Mucosa of rectum (tissue), 2 donors: ENCODE data around the gene RPS6KB2.
A peak's percentile ranks its signal among the peaks of the same experiment; 100 is the strongest.

Experiments
- H3K27ac ChIP-seq, 2 donors: one replicate each; pipeline ENCODE4 v1.7.0; 2013; ENCODE audit warnings: inconsistent platforms in 2 of 2, low read depth in 2 of 2, low read length in 2 of 2
- H3K27me3 ChIP-seq, 2 donors: one replicate each; pipeline ENCODE4 v1.7.0; 2013; ENCODE audit warnings: low read length in 2 of 2; ENCODE audit not compliant: control insufficient read depth in 2 of 2, insufficient read depth in 2 of 2
- H3K36me3 ChIP-seq, 2 donors: one replicate each; pipeline ENCODE4 v1.7.0; 2013; ENCODE audit warnings: low read length in 2 of 2; ENCODE audit not compliant: control insufficient read depth in 2 of 2, insufficient read depth in 2 of 2
- H3K4me1 ChIP-seq, 2 donors: one replicate each; pipeline ENCODE4 v1.7.0; 2013; ENCODE audit warnings: low read length in 2 of 2, mild to moderate bottlenecking in 1 of 2; ENCODE audit not compliant: control insufficient read depth in 2 of 2, insufficient read depth in 2 of 2
- H3K4me3 ChIP-seq, 2 donors: one replicate each; pipeline ENCODE4 v1.7.0; 2013; ENCODE audit warnings: low read length in 2 of 2
- H3K9ac ChIP-seq, 2 donors: one replicate each; pipeline ENCODE4 v1.7.0; 2013; ENCODE audit warnings: low read length in 2 of 2, low read depth in 1 of 2, mild to moderate bottlenecking in 1 of 2
- H3K9me3 ChIP-seq, 2 donors: one replicate each; pipeline ENCODE4 v1.7.0; 2013; ENCODE audit warnings: low read length in 2 of 2; ENCODE audit not compliant: control insufficient read depth in 2 of 2
- donor health status: healthy.
- donor health status: Normal muscosa, but diverticular disease.

The RPS6KB2 gene

DNA sequence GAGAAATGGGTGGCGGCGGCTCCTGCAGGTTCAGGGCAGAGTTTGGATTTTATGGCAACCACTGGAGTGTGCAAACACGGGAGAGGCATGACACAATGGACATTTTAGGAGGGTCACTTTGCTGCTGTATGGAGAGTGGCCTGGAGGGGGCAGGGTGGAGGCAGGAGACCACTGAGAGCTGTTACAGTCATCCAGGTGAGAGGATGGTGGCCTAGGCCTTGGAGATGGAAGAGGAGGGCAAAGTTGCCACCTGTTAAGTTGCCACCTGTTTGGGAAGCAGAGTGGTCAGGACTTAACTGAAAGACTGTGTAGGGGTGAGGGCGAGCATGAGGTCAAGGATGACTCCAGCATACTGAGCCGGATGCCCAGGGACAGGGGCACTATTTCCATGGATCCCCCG lies 38.8 kb upstream of the RPS6KB2 start:
- H3K9me3 ChIP-seq = no peaks in the 10 kb centered on the region
- peaks cover 0 to 3% of the 10 kb centered on the region in 2 donors for H3K36me3 ChIP-seq
- H3K27me3 ChIP-seq = no peaks in the 10 kb centered on the region
- H3K4me3 ChIP-seq = no peak overlapping the region
- H3K9ac ChIP-seq = peak overlapping the region in 1 of 2 donors; percentile 14
- H3K4me1 ChIP-seq = peaks cover 16 to 21% of the 10 kb centered on the region in 2 donors
- no peak overlapping the region for H3K27ac ChIP-seq

- Histone ChIP-seq H3K9me3 (no peaks in the 10 kb centered on the region), H3K4me1 (peaks cover 16 to 21% of the 10 kb centered on the region in 2 donors), H3K27ac (peak overlapping the region; percentile 86 to 88), H3K9ac (peak overlapping the region; percentile 84 to 92), H3K4me3 (peak overlapping the region; percentile 94 to 98), H3K36me3 (peaks cover 0 to 3% of the 10 kb centered on the region in 2 donors), H3K27me3 (no peaks in the 10 kb centered on the region)
Observed at GRCh38 chr11:67390947-67391303, 37.4 kb upstream of the RPS6KB2 start.

DNA sequence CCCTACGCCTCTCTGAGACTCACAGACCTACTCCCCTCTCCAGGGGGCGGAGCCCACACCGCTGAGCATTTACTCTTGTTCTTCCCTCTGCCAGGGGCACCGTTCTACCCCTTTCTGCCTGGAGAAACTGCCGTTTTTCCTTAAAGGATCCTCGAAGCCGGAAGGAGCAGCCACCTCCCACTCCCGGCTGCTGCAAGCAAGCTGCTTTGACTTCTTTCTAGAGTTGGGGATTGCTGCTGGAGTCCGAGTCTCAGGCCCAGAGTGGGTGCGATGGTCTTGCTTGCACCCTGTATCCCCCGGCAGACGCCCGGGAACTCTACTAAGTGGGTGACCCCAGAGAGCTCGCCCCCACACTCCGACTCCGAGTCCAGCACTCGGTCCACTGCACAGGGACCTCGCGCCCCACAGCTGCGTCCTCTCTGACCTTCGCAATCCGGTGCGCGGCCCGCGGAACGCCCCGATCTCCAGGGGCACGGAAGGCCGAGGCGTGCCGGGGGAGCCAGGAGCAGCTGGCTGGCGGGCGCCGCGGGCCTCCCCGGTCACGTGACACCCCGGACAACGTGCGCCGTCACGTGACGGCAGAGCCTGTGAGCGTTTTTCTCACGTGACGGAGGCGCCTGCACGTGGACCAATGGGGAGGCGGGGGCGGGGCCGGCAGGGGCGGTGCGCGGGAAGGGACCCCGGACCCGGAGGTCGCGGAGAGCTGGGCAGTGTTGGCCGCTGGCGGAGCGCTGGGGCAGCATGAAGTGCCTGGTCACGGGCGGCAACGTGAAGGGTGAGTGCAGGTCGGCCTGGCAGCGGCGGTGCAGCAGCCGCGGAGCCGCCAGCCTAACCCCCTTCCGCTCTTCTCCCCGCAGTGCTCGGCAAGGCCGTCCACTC lies 36.8 kb upstream of the RPS6KB2 start, which contains the start of gene RAD9A:
TSS of gene RAD9A (plus strand) at position 683 of the 879 bp plus-strand sequence. CDS start at position 742, 59 bp downstream.
- H3K4me3 ChIP-seq = peak within 1 kb of the TSS; percentile 94 to 98
- peaks cover 0 to 3% of the 10 kb centered on the region in 2 donors for H3K36me3 ChIP-seq
- no peaks in the 10 kb centered on the region for H3K9me3 ChIP-seq
- H3K9ac ChIP-seq = peak within 1 kb of the TSS; percentile 84 to 92
- H3K4me1 ChIP-seq = peaks cover 16 to 21% of the 10 kb centered on the region in 2 donors
- no peaks in the 10 kb centered on the region for H3K27me3 ChIP-seq
- H3K27ac ChIP-seq = peak within 1 kb of the TSS; percentile 86 to 88

DNA sequence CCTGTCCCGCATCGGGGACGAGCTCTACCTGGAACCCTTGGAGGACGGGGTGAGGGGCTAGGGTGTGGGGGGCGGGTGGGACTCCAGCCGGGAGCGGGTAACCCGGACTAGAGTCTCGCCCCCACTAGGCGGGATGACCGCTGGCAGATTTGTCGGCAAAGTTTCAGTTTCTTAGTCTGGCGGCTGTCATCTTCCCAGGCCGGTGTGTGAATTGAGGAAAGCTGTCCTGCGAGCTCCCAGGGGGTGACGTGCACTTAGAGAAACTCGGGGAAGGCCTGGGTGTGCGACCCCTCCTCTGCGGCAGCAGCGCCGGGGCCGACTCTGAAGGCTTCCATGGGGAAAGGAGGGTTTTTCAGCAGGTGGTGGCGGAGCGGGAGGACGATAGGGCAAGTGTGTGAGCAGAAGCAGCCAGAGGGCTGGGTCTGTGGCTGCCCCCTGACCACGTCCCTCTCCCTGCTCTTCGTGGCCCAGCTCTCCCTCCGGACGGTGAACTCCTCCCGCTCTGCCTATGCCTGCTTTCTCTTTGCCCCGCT lies 36.0 kb upstream of the RPS6KB2 start:
- H3K27me3 ChIP-seq = no peaks in the 10 kb centered on the region
- peaks cover 17 to 21% of the 10 kb centered on the region in 2 donors for H3K4me1 ChIP-seq
- peak overlapping the region; percentile 58 to 88 for H3K27ac ChIP-seq
- peak overlapping the region; percentile 82 to 98 for H3K4me3 ChIP-seq
- H3K9me3 ChIP-seq = no peaks in the 10 kb centered on the region
- peaks cover under 1 to 3% of the 10 kb centered on the region in 2 donors for H3K36me3 ChIP-seq
- peak overlapping the region; percentile 70 for H3K9ac ChIP-seq

DNA sequence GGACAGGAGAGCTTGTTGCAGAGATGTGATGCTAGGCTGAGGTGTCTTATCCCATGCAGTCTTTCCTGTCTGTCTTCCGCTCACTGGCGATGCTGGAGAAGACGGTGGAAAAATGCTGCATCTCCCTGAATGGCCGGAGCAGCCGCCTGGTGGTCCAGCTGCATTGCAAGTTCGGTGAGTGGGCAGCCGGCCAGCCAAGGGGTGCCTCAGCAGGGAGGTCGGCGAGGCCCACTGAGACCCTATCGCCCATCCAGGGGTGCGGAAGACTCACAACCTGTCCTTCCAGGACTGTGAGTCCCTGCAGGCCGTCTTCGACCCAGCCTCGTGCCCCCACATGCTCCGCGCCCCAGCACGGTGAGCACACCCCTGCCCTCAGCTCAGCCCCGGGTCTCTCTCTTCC lies 34.9 kb upstream of the RPS6KB2 start:
- Histone ChIP-seq H3K27me3 (no peaks in the 10 kb centered on the region), H3K4me1 (peaks cover 19 to 21% of the 10 kb centered on the region in 2 donors), H3K4me3 (no peak overlapping the region), H3K9ac (no peak overlapping the region), H3K36me3 (peaks cover 13 to 15% of the 10 kb centered on the region in 2 donors), H3K9me3 (no peaks in the 10 kb centered on the region), H3K27ac (no peak overlapping the region)

- Histone ChIP-seq H3K4me3 (no peak overlapping the region), H3K27ac (no peak overlapping the region), H3K27me3 (no peaks in the 10 kb centered on the region), H3K9me3 (no peaks in the 10 kb centered on the region), H3K9ac (no peak overlapping the region), H3K36me3 (peaks cover 18 to 20% of the 10 kb centered on the region in 2 donors), H3K4me1 (peaks cover 19 to 21% of the 10 kb centered on the region in 2 donors)
Observed at GRCh38 chr11:67393990-67394389, 34.3 kb upstream of the RPS6KB2 start.

DNA sequence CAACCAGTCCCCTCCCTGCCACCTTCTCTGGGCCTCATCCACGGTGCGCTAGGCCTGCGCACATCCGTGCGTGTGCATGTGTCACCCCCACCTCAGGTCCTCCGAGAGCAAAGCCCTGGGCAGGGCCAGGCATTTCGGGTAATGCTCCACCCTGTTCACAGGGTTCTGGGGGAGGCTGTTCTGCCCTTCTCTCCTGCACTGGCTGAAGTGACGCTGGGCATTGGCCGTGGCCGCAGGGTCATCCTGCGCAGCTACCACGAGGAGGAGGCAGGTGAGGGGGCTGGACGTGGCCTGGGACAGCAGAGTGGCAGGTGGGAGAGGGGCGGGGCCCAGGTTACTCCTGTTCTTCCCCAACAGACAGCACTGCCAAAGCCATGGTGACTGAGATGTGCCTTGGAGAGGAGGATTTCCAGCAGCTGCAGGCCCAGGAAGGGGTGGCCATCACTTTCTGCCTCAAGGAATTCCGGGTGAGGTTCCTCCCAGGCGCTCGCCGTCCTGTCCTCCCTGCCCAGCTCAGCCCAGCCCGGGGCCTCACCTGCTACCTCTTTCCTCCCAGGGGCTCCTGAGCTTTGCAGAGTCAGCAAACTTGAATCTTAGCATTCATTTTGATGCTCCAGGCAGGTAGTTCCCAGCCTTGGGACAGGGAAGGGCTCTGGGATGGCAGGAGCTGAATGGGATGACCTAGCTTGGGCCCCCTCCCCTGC lies 32.6 kb upstream of the RPS6KB2 start:
- H3K9ac ChIP-seq = no peak overlapping the region
- peaks cover 20 to 24% of the 10 kb centered on the region in 2 donors for H3K4me1 ChIP-seq
- H3K27ac ChIP-seq = no peak overlapping the region
- no peaks in the 10 kb centered on the region for H3K27me3 ChIP-seq
- H3K36me3 ChIP-seq = peaks cover 24 to 29% of the 10 kb centered on the region in 2 donors
- no peaks in the 10 kb centered on the region for H3K9me3 ChIP-seq
- H3K4me3 ChIP-seq = no peak overlapping the region

DNA sequence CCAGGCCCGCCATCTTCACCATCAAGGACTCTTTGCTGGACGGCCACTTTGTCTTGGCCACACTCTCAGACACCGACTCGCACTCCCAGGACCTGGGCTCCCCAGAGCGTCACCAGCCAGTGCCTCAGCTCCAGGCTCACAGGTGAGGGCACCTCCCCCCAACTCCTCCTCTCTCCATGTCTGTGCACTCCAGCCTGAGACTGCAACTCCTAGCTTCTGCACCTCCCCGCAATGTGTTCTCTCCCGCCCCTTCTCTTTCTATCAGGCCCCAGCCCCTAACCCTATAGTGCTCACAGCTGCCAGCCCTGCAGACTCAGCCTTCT lies 32.1 kb upstream of the RPS6KB2 start:
- Histone ChIP-seq H3K9ac (no peak overlapping the region), H3K9me3 (no peaks in the 10 kb centered on the region), H3K4me3 (no peak overlapping the region), H3K4me1 (peaks cover 20 to 24% of the 10 kb centered on the region in 2 donors), H3K27ac (no peak overlapping the region), H3K27me3 (no peaks in the 10 kb centered on the region), H3K36me3 (peaks cover 24 to 29% of the 10 kb centered on the region in 2 donors)

DNA sequence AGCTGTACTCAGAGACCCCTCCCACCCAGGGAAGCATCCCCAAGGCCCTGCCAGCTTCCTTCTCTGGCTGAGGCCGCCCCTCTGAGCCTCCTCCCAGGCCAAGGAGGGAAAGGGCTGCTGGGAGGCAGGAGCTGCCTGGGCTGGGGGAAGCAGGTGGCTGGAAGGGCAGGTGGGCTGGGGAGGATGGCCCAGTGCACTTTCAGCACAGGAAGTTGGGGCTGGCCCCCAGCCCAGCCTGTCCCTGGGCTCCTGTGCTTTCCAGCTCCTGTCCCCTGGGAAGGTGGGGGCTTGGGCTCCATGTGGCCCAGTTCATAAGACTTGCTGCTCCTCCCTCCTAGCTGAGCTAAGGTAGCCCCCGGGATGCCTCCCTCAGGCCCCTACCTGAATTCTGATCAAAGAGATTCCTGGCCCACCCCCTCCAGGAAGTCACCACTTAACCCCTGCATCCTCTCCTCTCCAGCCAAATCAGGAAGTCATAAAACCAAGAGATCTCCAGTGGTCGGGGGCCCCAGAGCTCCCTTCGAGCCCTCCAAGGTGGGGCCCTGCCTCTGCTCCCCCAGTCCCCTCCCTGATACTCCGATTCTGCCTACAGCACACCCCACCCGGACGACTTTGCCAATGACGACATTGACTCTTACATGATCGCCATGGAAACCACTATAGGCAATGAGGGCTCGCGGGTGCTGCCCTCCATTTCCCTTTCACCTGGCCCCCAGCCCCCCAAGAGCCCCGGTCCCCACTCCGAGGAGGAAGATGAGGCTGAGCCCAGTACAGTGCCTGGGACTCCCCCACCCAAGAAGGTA lies 31.5 kb upstream of the RPS6KB2 start:
- peaks cover 17 to 24% of the 10 kb centered on the region in 2 donors for H3K4me1 ChIP-seq
- no peak overlapping the region for H3K27ac ChIP-seq
- no peaks in the 10 kb centered on the region for H3K9me3 ChIP-seq
- H3K4me3 ChIP-seq = no peak overlapping the region
- no peak overlapping the region for H3K9ac ChIP-seq
- peaks cover 24 to 29% of the 10 kb centered on the region in 2 donors for H3K36me3 ChIP-seq
- no peaks in the 10 kb centered on the region for H3K27me3 ChIP-seq
